ENCODE data around the gene JSRP1. TPM values are rescaled to one million over a fixed set of nuclear protein-coding genes. Genes with fewer than 3 reads are reported as not detected.

JSRP1 gene
- total RNA-seq (2022; extraction: Qiagen RNA extraction; ENCODE audit: low read depth), result 0.61 to 1.3 TPM (median 0.74 TPM) in 5 replicates

GRCh38 chr19:2255982-2256685, at the start of gene JSRP1:
Gene JSRP1, minus strand, starts transcription at chr19:2256417. Its CDS starts 1,103 bp downstream, at chr19:2255314.

GRCh38 chr19:2282062-2282861, 26.0 kb upstream of the JSRP1 start, which contains the start of gene PEAK3:
Gene PEAK3, minus strand, starts transcription at chr19:2282175. Its CDS starts 1,244 bp downstream, at chr19:2280931.

DNA sequence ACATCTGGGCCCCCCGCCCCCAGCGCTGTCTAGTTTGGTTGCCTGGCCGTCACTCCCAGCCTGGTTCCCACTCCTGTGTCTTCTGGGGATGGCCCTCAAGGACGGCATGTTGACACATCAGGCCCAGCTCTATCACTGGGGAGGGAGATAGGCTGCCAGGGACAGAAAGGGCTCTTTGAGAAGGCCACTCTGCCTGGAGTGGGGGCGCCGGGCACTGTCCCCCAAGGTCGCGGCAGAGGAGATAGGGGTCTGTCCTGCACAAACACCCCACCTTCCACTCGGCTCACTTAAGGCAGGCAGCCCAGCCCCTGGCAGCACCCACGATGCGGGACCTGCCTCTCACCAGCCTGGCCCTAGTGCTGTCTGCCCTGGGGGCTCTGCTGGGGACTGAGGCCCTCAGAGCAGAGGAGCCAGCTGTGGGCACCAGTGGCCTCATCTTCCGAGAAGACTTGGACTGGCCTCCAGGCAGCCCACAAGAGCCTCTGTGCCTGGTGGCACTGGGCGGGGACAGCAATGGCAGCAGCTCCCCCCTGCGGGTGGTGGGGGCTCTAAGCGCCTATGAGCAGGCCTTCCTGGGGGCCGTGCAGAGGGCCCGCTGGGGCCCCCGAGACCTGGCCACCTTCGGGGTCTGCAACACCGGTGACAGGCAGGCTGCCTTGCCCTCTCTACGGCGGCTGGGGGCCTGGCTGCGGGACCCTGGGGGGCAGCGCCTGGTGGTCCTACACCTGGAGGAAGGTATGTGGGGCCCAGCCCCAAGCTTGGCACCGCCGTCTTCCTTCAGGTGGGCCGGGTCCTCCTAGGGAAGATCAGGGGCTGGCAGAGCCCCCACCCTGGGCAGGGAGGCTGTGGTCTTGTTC, 7.0 kb downstream of the JSRP1 start, which contains the start of gene AMH:
AMH (plus strand) TSS at position 314 of the 857 bp plus-strand sequence; CDS start at position 324, 10 bp downstream.

DNA sequence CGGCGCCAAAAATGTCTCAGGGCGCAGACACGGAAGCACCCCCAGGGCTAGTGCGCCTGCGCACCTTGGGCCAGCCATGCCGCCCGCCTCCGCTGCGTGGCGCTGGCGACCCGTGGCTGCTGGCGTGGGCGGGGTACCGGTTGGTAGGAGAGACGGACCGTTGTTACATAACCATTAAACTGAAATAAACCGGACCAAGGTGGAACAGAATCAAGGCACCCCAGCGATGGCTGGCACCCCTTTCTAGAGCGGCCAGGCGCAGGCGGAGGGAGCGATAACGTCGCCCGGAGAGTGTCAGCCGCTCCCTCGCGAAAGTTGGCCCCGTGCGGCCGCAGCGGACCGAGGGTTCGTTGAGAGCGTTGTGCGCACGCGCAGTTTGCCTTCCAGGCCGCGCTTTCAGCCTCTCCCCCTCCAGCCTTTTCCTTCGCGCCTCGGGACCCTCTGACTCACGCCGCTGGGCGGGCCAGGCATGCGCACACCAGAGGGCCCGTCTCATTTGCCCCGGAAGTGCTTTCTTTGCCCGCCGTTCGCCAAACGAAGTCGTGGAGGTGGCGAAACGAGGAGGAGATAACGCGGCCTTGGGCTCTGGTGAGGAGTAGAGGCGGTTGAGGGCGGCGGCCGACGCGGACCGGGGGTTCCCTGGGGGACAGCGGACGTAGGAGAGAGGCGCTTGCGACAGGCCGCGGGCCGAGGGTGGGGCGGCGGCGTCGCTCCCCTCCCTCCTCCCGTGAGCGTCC, 19.7 kb downstream of the JSRP1 start, which contains the start of the genes PLEKHJ1 and SF3A2:
PLEKHJ1 (minus strand) TSS at position 16 of the 737 bp plus-strand sequence. CDS start 81 bp downstream, outside the sequence.
SF3A2 (plus strand) TSS at position 511 of the 737 bp plus-strand sequence. CDS start 6,595 bp downstream, outside the sequence.

Other genes starting within 250 kb of the JSRP1 start
- 31.4 to 48.8 TPM (median 37.4 TPM) in 5 replicates for gene BTBD2, start 240.7 kb downstream of the JSRP1 start, total RNA-seq (2022; extraction: Qiagen RNA extraction; ENCODE audit: low read depth)
- 30.2 to 55.5 TPM (median 51.8 TPM) in 5 replicates for gene MKNK2, start 205.2 kb downstream of the JSRP1 start, total RNA-seq (2022; extraction: Qiagen RNA extraction; ENCODE audit: low read depth)
- gene MOB3A, start 160.1 kb downstream of the JSRP1 start, total RNA-seq (2022; extraction: Qiagen RNA extraction; ENCODE audit: low read depth), result 8.5 to 12.8 TPM (median 10.9 TPM) in 5 replicates
- 0.37 to 0.75 TPM (median 0.47 TPM) in 5 replicates for gene IZUMO4, start 159.5 kb downstream of the JSRP1 start, total RNA-seq (2022; extraction: Qiagen RNA extraction; ENCODE audit: low read depth)
- 65.8 to 82.7 TPM (median 78.4 TPM) in 5 replicates for gene AP3D1, start 104.9 kb downstream of the JSRP1 start, total RNA-seq (2022; extraction: Qiagen RNA extraction; ENCODE audit: low read depth)
- 16.3 to 19.2 TPM (median 16.9 TPM) in 5 replicates for gene DOT1L, start 92.5 kb downstream of the JSRP1 start, total RNA-seq (2022; extraction: Qiagen RNA extraction; ENCODE audit: low read depth)
- 37.5 to 49.5 TPM (median 47.4 TPM) in 5 replicates for gene PLEKHJ1, start 20.1 kb downstream of the JSRP1 start, total RNA-seq (2022; extraction: Qiagen RNA extraction; ENCODE audit: low read depth)
- gene SF3A2, start 19.6 kb downstream of the JSRP1 start, total RNA-seq (2022; extraction: Qiagen RNA extraction; ENCODE audit: low read depth), result 57.3 to 75.2 TPM (median 68.3 TPM) in 5 replicates
- 9.5 to 25.2 TPM (median 16.0 TPM) in 5 replicates for gene AMH, start 7.1 kb downstream of the JSRP1 start, total RNA-seq (2022; extraction: Qiagen RNA extraction; ENCODE audit: low read depth)
- gene PEAK3, start 25.8 kb upstream of the JSRP1 start, total RNA-seq (2022; extraction: Qiagen RNA extraction; ENCODE audit: low read depth), result not detected in 5 replicates
- gene LINGO3, start 51.7 kb upstream of the JSRP1 start, total RNA-seq (2022; extraction: Qiagen RNA extraction; ENCODE audit: low read depth), result not detected in 5 replicates
- 127 to 156 TPM (median 143 TPM) in 5 replicates for gene LSM7, start 72.2 kb upstream of the JSRP1 start, total RNA-seq (2022; extraction: Qiagen RNA extraction; ENCODE audit: low read depth)
- 14.4 to 23.9 TPM (median 20.3 TPM) in 5 replicates for gene SPPL2B, start 72.3 kb upstream of the JSRP1 start, total RNA-seq (2022; extraction: Qiagen RNA extraction; ENCODE audit: low read depth)
- 0.02 to 0.08 TPM in 2 of 5 replicates, not detected in the others for gene TMPRSS9, start 103.8 kb upstream of the JSRP1 start, total RNA-seq (2022; extraction: Qiagen RNA extraction; ENCODE audit: low read depth)
- gene TIMM13, start 171.2 kb upstream of the JSRP1 start, total RNA-seq (2022; extraction: Qiagen RNA extraction; ENCODE audit: low read depth), result 63.0 to 138 TPM (median 109 TPM) in 5 replicates
- 63.5 to 93.5 TPM (median 79.6 TPM) in 5 replicates for gene LMNB2, start 200.5 kb upstream of the JSRP1 start, total RNA-seq (2022; extraction: Qiagen RNA extraction; ENCODE audit: low read depth)
- 33.3 to 39.8 TPM (median 37.0 TPM) in 5 replicates for gene GADD45B, start 219.7 kb upstream of the JSRP1 start, total RNA-seq (2022; extraction: Qiagen RNA extraction; ENCODE audit: low read depth)

Measured in A549 treated with DMSO at 1 μM for 4 hours (cell line).